H1 (cell line): Measurements from ENCODE around the gene HOXB3. TPM values are rescaled to one million over a fixed set of nuclear protein-coding genes. Genes with fewer than 3 reads are reported as not detected.
A peak's percentile ranks its signal among the peaks of the same experiment; 100 is the strongest.

ENCODE experiments used
- ATF3 ChIP-seq: IDR thresholded peaks from 2 replicates; pipeline ENCODE4 v1.6.1; 2011; ENCODE audit warnings: low read depth, mild to moderate bottlenecking, low read length; ENCODE audit not compliant: insufficient read depth
- CREB1 ChIP-seq: IDR thresholded peaks from 2 replicates; pipeline ENCODE4 v1.6.1; 2012; ENCODE audit warnings: inconsistent platforms
- POLR2AphosphoS5 ChIP-seq: IDR thresholded peaks from 2 replicates; pipeline ENCODE4 v1.6.1; 2011; ENCODE audit warnings: low read depth, low read length
- RAD21 ChIP-seq, 2 experiments: IDR thresholded peaks in 1 of 2; conservative IDR thresholded peaks in 1 of 2; 2 replicates each; pipeline ENCODE4 v1.6.1; 2011; ENCODE audit warnings: low read depth in 2 of 2, low read length in 2 of 2, improper control_type of control experiment in 1 of 2, inconsistent platforms in 1 of 2, mild to moderate bottlenecking in 1 of 2, moderate library complexity in 1 of 2
- RFX5 ChIP-seq: IDR thresholded peaks from 2 replicates; pipeline ENCODE4 v1.6.1; 2011; ENCODE audit warnings: low read depth, low read length, improper control_type of control experiment, borderline replicate concordance
- SP2 ChIP-seq: IDR thresholded peaks from 2 replicates; pipeline ENCODE4 v1.6.1; 2012; ENCODE audit warnings: mild to moderate bottlenecking, low read length, inconsistent platforms
- SUZ12 ChIP-seq: fragments of 200-600 bp; sonication (generic); IDR thresholded peaks from 2 replicates; pipeline ENCODE4 v1.6.1; 2012; ENCODE audit warnings: mild to moderate bottlenecking, inconsistent platforms, low read length, moderate library complexity, mixed read lengths
- TAF1 ChIP-seq: IDR thresholded peaks from 2 replicates; pipeline ENCODE4 v1.6.1; 2011; ENCODE audit warnings: mild to moderate bottlenecking, low read depth, low read length
- TBP ChIP-seq: IDR thresholded peaks from 2 replicates; pipeline ENCODE4 v1.6.1; 2011; ENCODE audit warnings: low read depth, low read length, improper control_type of control experiment
- polyA plus RNA-seq, 7 experiments: library from polyadenylated mRNA; depleted of rRNA in 3 of 7; stranded (reverse) in 5 of 7; unstranded in 2 of 7; fragments of >200 nt in 5 of 7; fragments of 200-250 nt in 2 of 7; gene quantifications; 1 replicate in 5 of 7; 2 replicates in 1 of 7; 4 replicates in 1 of 7; pipeline versions ENCODE4 v1.2.1 to v1.2.3, GENCODE V29; 2011 to 2013; ENCODE audit warnings: missing spikeins in 2 of 7, mixed read lengths in 2 of 7
- total RNA-seq: library from RNA; stranded (reverse); fragmentation: NEBNext Ultra II Directional; extraction: Animal tissue kit (Norgen Biotek cat#: 25700); gene quantifications from 2 replicates; pipeline ENCODE4 v1.2.1, GENCODE V29; 2021
- TF ChIP-seq, protein P1 (sequence below): fragments of 300-600 bp; sonication (generic); IDR thresholded peaks from 2 replicates; pipeline ENCODE4 v1.7.1; 2012; ENCODE audit warnings: low read length, moderate library complexity, mild to moderate bottlenecking, inconsistent platforms; ENCODE audit not compliant: insufficient replicate concordance
- TF ChIP-seq, protein P2 (sequence below): IDR thresholded peaks from 2 replicates; pipeline ENCODE4 v1.6.1; 2012; ENCODE audit warnings: inconsistent platforms

The HOXB3 gene
- total and polyA plus RNA-seq, 2 of the 8 experiments (the other 6 are each of a cell fraction or from before 2014, with no cell fraction given): not detected

- TF ChIP-seq, protein P1, sequence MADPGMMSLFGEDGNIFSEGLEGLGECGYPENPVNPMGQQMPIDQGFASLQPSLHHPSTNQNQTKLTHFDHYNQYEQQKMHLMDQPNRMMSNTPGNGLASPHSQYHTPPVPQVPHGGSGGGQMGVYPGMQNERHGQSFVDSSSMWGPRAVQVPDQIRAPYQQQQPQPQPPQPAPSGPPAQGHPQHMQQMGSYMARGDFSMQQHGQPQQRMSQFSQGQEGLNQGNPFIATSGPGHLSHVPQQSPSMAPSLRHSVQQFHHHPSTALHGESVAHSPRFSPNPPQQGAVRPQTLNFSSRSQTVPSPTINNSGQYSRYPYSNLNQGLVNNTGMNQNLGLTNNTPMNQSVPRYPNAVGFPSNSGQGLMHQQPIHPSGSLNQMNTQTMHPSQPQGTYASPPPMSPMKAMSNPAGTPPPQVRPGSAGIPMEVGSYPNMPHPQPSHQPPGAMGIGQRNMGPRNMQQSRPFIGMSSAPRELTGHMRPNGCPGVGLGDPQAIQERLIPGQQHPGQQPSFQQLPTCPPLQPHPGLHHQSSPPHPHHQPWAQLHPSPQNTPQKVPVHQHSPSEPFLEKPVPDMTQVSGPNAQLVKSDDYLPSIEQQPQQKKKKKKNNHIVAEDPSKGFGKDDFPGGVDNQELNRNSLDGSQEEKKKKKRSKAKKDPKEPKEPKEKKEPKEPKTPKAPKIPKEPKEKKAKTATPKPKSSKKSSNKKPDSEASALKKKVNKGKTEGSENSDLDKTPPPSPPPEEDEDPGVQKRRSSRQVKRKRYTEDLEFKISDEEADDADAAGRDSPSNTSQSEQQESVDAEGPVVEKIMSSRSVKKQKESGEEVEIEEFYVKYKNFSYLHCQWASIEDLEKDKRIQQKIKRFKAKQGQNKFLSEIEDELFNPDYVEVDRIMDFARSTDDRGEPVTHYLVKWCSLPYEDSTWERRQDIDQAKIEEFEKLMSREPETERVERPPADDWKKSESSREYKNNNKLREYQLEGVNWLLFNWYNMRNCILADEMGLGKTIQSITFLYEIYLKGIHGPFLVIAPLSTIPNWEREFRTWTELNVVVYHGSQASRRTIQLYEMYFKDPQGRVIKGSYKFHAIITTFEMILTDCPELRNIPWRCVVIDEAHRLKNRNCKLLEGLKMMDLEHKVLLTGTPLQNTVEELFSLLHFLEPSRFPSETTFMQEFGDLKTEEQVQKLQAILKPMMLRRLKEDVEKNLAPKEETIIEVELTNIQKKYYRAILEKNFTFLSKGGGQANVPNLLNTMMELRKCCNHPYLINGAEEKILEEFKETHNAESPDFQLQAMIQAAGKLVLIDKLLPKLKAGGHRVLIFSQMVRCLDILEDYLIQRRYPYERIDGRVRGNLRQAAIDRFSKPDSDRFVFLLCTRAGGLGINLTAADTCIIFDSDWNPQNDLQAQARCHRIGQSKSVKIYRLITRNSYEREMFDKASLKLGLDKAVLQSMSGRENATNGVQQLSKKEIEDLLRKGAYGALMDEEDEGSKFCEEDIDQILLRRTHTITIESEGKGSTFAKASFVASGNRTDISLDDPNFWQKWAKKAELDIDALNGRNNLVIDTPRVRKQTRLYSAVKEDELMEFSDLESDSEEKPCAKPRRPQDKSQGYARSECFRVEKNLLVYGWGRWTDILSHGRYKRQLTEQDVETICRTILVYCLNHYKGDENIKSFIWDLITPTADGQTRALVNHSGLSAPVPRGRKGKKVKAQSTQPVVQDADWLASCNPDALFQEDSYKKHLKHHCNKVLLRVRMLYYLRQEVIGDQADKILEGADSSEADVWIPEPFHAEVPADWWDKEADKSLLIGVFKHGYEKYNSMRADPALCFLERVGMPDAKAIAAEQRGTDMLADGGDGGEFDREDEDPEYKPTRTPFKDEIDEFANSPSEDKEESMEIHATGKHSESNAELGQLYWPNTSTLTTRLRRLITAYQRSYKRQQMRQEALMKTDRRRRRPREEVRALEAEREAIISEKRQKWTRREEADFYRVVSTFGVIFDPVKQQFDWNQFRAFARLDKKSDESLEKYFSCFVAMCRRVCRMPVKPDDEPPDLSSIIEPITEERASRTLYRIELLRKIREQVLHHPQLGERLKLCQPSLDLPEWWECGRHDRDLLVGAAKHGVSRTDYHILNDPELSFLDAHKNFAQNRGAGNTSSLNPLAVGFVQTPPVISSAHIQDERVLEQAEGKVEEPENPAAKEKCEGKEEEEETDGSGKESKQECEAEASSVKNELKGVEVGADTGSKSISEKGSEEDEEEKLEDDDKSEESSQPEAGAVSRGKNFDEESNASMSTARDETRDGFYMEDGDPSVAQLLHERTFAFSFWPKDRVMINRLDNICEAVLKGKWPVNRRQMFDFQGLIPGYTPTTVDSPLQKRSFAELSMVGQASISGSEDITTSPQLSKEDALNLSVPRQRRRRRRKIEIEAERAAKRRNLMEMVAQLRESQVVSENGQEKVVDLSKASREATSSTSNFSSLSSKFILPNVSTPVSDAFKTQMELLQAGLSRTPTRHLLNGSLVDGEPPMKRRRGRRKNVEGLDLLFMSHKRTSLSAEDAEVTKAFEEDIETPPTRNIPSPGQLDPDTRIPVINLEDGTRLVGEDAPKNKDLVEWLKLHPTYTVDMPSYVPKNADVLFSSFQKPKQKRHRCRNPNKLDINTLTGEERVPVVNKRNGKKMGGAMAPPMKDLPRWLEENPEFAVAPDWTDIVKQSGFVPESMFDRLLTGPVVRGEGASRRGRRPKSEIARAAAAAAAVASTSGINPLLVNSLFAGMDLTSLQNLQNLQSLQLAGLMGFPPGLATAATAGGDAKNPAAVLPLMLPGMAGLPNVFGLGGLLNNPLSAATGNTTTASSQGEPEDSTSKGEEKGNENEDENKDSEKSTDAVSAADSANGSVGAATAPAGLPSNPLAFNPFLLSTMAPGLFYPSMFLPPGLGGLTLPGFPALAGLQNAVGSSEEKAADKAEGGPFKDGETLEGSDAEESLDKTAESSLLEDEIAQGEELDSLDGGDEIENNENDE: no peak
- TF ChIP-seq ATF3 (no peak), SUZ12 (peak; percentile 98), TBP (no peak), RAD21 (IDR thresholded peaks at IDR 0.05 in 1 of 2, conservative IDR thresholded peaks at IDR 0.05 in 1 of 2; ENCODE audit: low read depth in 2 of 2, low read length in 2 of 2) (no peak), SP2 (no peak), RFX5 (no peak), POLR2AphosphoS5 (no peak), CREB1 (no peak), TAF1 (no peak)
- TF ChIP-seq, protein P2, sequence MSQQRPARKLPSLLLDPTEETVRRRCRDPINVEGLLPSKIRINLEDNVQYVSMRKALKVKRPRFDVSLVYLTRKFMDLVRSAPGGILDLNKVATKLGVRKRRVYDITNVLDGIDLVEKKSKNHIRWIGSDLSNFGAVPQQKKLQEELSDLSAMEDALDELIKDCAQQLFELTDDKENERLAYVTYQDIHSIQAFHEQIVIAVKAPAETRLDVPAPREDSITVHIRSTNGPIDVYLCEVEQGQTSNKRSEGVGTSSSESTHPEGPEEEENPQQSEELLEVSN: no peak
Measured at GRCh38 chr17:48563385-48563838, 26.6 kb downstream of the HOXB3 start (continued).
